Mucosa of stomach (tissue), 1 donor: ENCODE measurements around the gene DHRS7.

ENCODE experiments used
- H3K27me3 ChIP-seq: one replicate; pipeline ENCODE4 v1.7.0; 2013; ENCODE audit warnings: mild to moderate bottlenecking, low read length; ENCODE audit not compliant: control insufficient read depth, insufficient read depth
- H3K36me3 ChIP-seq: one replicate; pipeline ENCODE4 v1.7.0; 2013; ENCODE audit warnings: low read length; ENCODE audit not compliant: control insufficient read depth, insufficient read depth
- H3K4me1 ChIP-seq: one replicate; pipeline ENCODE4 v1.7.0; 2013; ENCODE audit warnings: mild to moderate bottlenecking, low read length; ENCODE audit not compliant: control insufficient read depth, insufficient read depth
- H3K4me3 ChIP-seq: one replicate; pipeline ENCODE4 v1.7.0; 2013; ENCODE audit warnings: low read length
- H3K9ac ChIP-seq: one replicate; pipeline ENCODE4 v1.7.0; 2013; ENCODE audit warnings: mild to moderate bottlenecking, low read length, moderate library complexity
- H3K9me3 ChIP-seq: one replicate; pipeline ENCODE4 v1.7.0; 2013; ENCODE audit warnings: mild to moderate bottlenecking, low read length, moderate library complexity; ENCODE audit not compliant: control insufficient read depth
- donor health status: Pancreatic carcinoma.

The DHRS7 gene

GRCh38 chr14:60199321-60199720 is 34.1 kb upstream of the DHRS7 start:
- Histone ChIP-seq H3K9ac (no peak overlapping the region), H3K36me3 (no peaks in the 10 kb centered on the region), H3K4me3 (no peak overlapping the region), H3K27me3 (no peaks in the 10 kb centered on the region), H3K9me3 (no peaks in the 10 kb centered on the region), H3K4me1 (no peaks in the 10 kb centered on the region)

GRCh38 chr14:60197629-60198303 is 32.6 kb upstream of the DHRS7 start:
- Histone ChIP-seq H3K9ac (no peak overlapping the region), H3K4me1 (no peaks in the 10 kb centered on the region), H3K36me3 (no peaks in the 10 kb centered on the region), H3K4me3 (no peak overlapping the region), H3K9me3 (no peaks in the 10 kb centered on the region), H3K27me3 (no peaks in the 10 kb centered on the region)

- Histone ChIP-seq H3K9ac (no peak overlapping the region), H3K9me3 (no peaks in the 10 kb centered on the region), H3K4me3 (no peak overlapping the region), H3K27me3 (no peaks in the 10 kb centered on the region), H3K36me3 (no peaks in the 10 kb centered on the region), H3K4me1 (no peaks in the 10 kb centered on the region)
Measured at GRCh38 chr14:60196291-60196690, 31.1 kb upstream of the DHRS7 start.

GRCh38 chr14:60195179-60195810 is 30.1 kb upstream of the DHRS7 start:
- no peaks in the 10 kb centered on the region for H3K36me3 ChIP-seq
- no peaks in the 10 kb centered on the region for H3K27me3 ChIP-seq
- H3K9me3 ChIP-seq: no peaks in the 10 kb centered on the region
- no peak overlapping the region for H3K9ac ChIP-seq
- H3K4me3 ChIP-seq: no peak overlapping the region
- no peaks in the 10 kb centered on the region for H3K4me1 ChIP-seq

- Histone ChIP-seq H3K36me3 (no peaks in the 10 kb centered on the region), H3K27me3 (no peaks in the 10 kb centered on the region), H3K4me1 (no peaks in the 10 kb centered on the region), H3K9me3 (no peaks in the 10 kb centered on the region), H3K9ac (no peak overlapping the region), H3K4me3 (no peak overlapping the region)
Measured at GRCh38 chr14:60189923-60190840, 25.0 kb upstream of the DHRS7 start.

GRCh38 chr14:60188696-60189095 is 23.5 kb upstream of the DHRS7 start:
- Histone ChIP-seq H3K9ac (no peak overlapping the region), H3K9me3 (no peaks in the 10 kb centered on the region), H3K36me3 (no peaks in the 10 kb centered on the region), H3K4me3 (no peak overlapping the region), H3K27me3 (no peaks in the 10 kb centered on the region), H3K4me1 (no peaks in the 10 kb centered on the region)

GRCh38 chr14:60188115-60188514 is 22.9 kb upstream of the DHRS7 start:
- no peak overlapping the region for H3K9ac ChIP-seq
- H3K27me3 ChIP-seq: no peaks in the 10 kb centered on the region
- H3K4me1 ChIP-seq: no peaks in the 10 kb centered on the region
- H3K9me3 ChIP-seq: no peaks in the 10 kb centered on the region
- H3K4me3 ChIP-seq: no peak overlapping the region
- no peaks in the 10 kb centered on the region for H3K36me3 ChIP-seq

GRCh38 chr14:60184905-60185555 is 19.8 kb upstream of the DHRS7 start:
- H3K27me3 ChIP-seq: no peaks in the 10 kb centered on the region
- no peaks in the 10 kb centered on the region for H3K4me1 ChIP-seq
- H3K9ac ChIP-seq: no peak overlapping the region
- no peaks in the 10 kb centered on the region for H3K9me3 ChIP-seq
- no peak overlapping the region for H3K4me3 ChIP-seq
- H3K36me3 ChIP-seq: no peaks in the 10 kb centered on the region

GRCh38 chr14:60184146-60184904 is 19.1 kb upstream of the DHRS7 start:
- Histone ChIP-seq H3K27me3 (no peaks in the 10 kb centered on the region), H3K9ac (peak overlapping the region; percentile 68), H3K4me1 (no peaks in the 10 kb centered on the region), H3K36me3 (no peaks in the 10 kb centered on the region), H3K4me3 (peak overlapping the region; percentile 42), H3K9me3 (no peaks in the 10 kb centered on the region)

- no peaks in the 10 kb centered on the region for H3K4me1 ChIP-seq
- peak overlapping the region; percentile 68 for H3K9ac ChIP-seq
- peak overlapping the region; percentile 42 for H3K4me3 ChIP-seq
- H3K27me3 ChIP-seq: no peaks in the 10 kb centered on the region
- no peaks in the 10 kb centered on the region for H3K9me3 ChIP-seq
- H3K36me3 ChIP-seq: no peaks in the 10 kb centered on the region
Measured at GRCh38 chr14:60183741-60184140, 18.5 kb upstream of the DHRS7 start.

GRCh38 chr14:60183138-60183537 is 17.9 kb upstream of the DHRS7 start:
- Histone ChIP-seq H3K9ac (no peak overlapping the region), H3K4me1 (no peaks in the 10 kb centered on the region), H3K9me3 (no peaks in the 10 kb centered on the region), H3K4me3 (no peak overlapping the region), H3K36me3 (no peaks in the 10 kb centered on the region), H3K27me3 (no peaks in the 10 kb centered on the region)
